ENCODE results near the gene DMPK. TPM values are rescaled to one million over a fixed set of nuclear protein-coding genes. Genes with fewer than 3 reads are reported as not detected.
"Not testable (repeated sequence)": the region's sequence is repeated elsewhere in the genome, so short reads cannot be mapped to it uniquely, and the experiment has no call there.

Gene DMPK
- total RNA-seq, 1 experiment from 2014 or later: 10.6 TPM

GRCh38 chr19:45747513-45747912 is 34.8 kb downstream of the DMPK start:
- Histone ChIP-seq H3K36me3 (no peaks in the 10 kb centered on the region), H3K4me3 (no peak overlapping the region), H3K27ac (no peak overlapping the region), H3K9me3 (replicated peaks) (no peaks in the 10 kb centered on the region), H3K4me1 (replicated peaks) (no peaks in the 10 kb centered on the region), H3K27me3 (replicated peaks) (no peaks in the 10 kb centered on the region)
- no peak for DNase-seq (ENCODE audit: low read depth in 1 of 2, low spot score in 2 of 2)

GRCh38 chr19:45746866-45747265 is 35.4 kb downstream of the DMPK start:
- H3K9me3 ChIP-seq (replicated peaks): no peaks in the 10 kb centered on the region
- no peak for DNase-seq (ENCODE audit: low read depth in 1 of 2, low spot score in 2 of 2)
- no peaks in the 10 kb centered on the region for H3K27me3 ChIP-seq (replicated peaks)
- H3K4me3 ChIP-seq: no peak overlapping the region
- no peak overlapping the region for H3K27ac ChIP-seq
- H3K36me3 ChIP-seq: no peaks in the 10 kb centered on the region
- H3K4me1 ChIP-seq (replicated peaks): no peaks in the 10 kb centered on the region

GRCh38 chr19:45745606-45746005 is 36.7 kb downstream of the DMPK start:
- Histone ChIP-seq H3K36me3 (no peaks in the 10 kb centered on the region), H3K4me3 (no peak overlapping the region), H3K4me1 (replicated peaks) (no peaks in the 10 kb centered on the region), H3K27me3 (replicated peaks) (no peaks in the 10 kb centered on the region), H3K9me3 (replicated peaks) (no peaks in the 10 kb centered on the region), H3K27ac (no peak overlapping the region)
- no peak for DNase-seq (ENCODE audit: low read depth in 1 of 2, low spot score in 2 of 2)

GRCh38 chr19:45742969-45743368 is 39.3 kb downstream of the DMPK start:
- H3K27me3 ChIP-seq (replicated peaks): no peaks in the 10 kb centered on the region
- no peak for DNase-seq (ENCODE audit: low read depth in 1 of 2, low spot score in 2 of 2)
- no peaks in the 10 kb centered on the region for H3K36me3 ChIP-seq
- H3K9me3 ChIP-seq (replicated peaks): no peaks in the 10 kb centered on the region
- H3K4me3 ChIP-seq: no peak overlapping the region
- H3K27ac ChIP-seq: no peak overlapping the region
- H3K4me1 ChIP-seq (replicated peaks): no peaks in the 10 kb centered on the region

GRCh38 chr19:45739498-45740439 is 42.5 kb downstream of the DMPK start:
- H3K4me3 ChIP-seq: no peak overlapping the region
- H3K4me1 ChIP-seq (replicated peaks): no peaks in the 10 kb centered on the region
- no peaks in the 10 kb centered on the region for H3K36me3 ChIP-seq
- H3K9me3 ChIP-seq (replicated peaks): no peaks in the 10 kb centered on the region
- H3K27me3 ChIP-seq (replicated peaks): no peaks in the 10 kb centered on the region
- no peak overlapping the region for H3K27ac ChIP-seq
- DNase-seq (ENCODE audit: low read depth in 1 of 2, low spot score in 2 of 2): no peak

GRCh38 chr19:45733160-45733810 is 49.0 kb downstream of the DMPK start, which contains the start of gene MEIOSIN:
TSS of gene MEIOSIN (plus strand) at chr19:45733439. CDS start at chr19:45735377, 1,938 bp downstream.
- H3K4me1 ChIP-seq (replicated peaks): peaks cover 13% of the 10 kb centered on the region
- H3K9me3 ChIP-seq (replicated peaks): no peaks in the 10 kb centered on the region
- H3K27ac ChIP-seq: no peak within 1 kb of the TSS
- peaks cover 8% of the 10 kb centered on the region; the same call in 1 of the 2 replicates for H3K36me3 ChIP-seq
- no peak within 1 kb of the TSS for H3K4me3 ChIP-seq
- no peak for DNase-seq (ENCODE audit: low read depth in 1 of 2, low spot score in 2 of 2)
- H3K27me3 ChIP-seq (replicated peaks): no peaks in the 10 kb centered on the region

- H3K27me3 ChIP-seq (replicated peaks): no peaks in the 10 kb centered on the region
- H3K27ac ChIP-seq: peak within 1 kb of the TSS; percentile 13
- DNase-seq (ENCODE audit: low read depth in 1 of 2, low spot score in 2 of 2): peak; percentile 96 to 99
- H3K4me1 ChIP-seq (replicated peaks): peaks cover 13% of the 10 kb centered on the region
- H3K4me3 ChIP-seq: peak within 1 kb of the TSS; percentile 56
- peaks cover 8% of the 10 kb centered on the region; the same call in 1 of the 2 replicates for H3K36me3 ChIP-seq
- no peaks in the 10 kb centered on the region for H3K9me3 ChIP-seq (replicated peaks)
Measured at GRCh38 chr19:45730368-45731288, 51.7 kb downstream of the DMPK start, which contains the start of gene FBXO46. TSS of gene FBXO46 (minus strand) at chr19:45730896. CDS start at chr19:45713495, 17,401 bp downstream.

GRCh38 chr19:45729800-45730290 is 52.4 kb downstream of the DMPK start:
- Histone ChIP-seq H3K27me3 (replicated peaks) (no peaks in the 10 kb centered on the region), H3K4me3 (peak overlapping the region; percentile 56), H3K36me3 (peaks cover 11% of the 10 kb centered on the region; the same call in 1 of the 2 replicates), H3K9me3 (replicated peaks) (no peaks in the 10 kb centered on the region), H3K4me1 (replicated peaks) (peaks cover 14% of the 10 kb centered on the region), H3K27ac (peak overlapping the region; percentile 13; the same call in 1 of the 2 replicates)
- peak in 1 of 2 experiments; percentile 12 for DNase-seq (ENCODE audit: low read depth in 1 of 2, low spot score in 2 of 2)

- peaks cover 11% of the 10 kb centered on the region; the same call in 1 of the 2 replicates for H3K36me3 ChIP-seq
- peaks cover 25% of the 10 kb centered on the region for H3K4me1 ChIP-seq (replicated peaks)
- H3K27ac ChIP-seq; H3K27me3 ChIP-seq (replicated peaks); DNase-seq (ENCODE audit: low read depth in 1 of 2, low spot score in 2 of 2); H3K9me3 ChIP-seq (replicated peaks); H3K4me3 ChIP-seq: not testable (repeated sequence)
Measured at GRCh38 chr19:45728683-45729082, 53.6 kb downstream of the DMPK start.

- not testable (repeated sequence) for H3K27me3 ChIP-seq (replicated peaks); H3K9me3 ChIP-seq (replicated peaks); H3K27ac ChIP-seq; DNase-seq (ENCODE audit: low read depth in 1 of 2, low spot score in 2 of 2); H3K4me3 ChIP-seq
- peaks cover 20% of the 10 kb centered on the region for H3K36me3 ChIP-seq
- H3K4me1 ChIP-seq (replicated peaks): peaks cover 45% of the 10 kb centered on the region
Measured at GRCh38 chr19:45720065-45720464, 62.2 kb downstream of the DMPK start.

All from SJSA1 (cell line).